HPDE6-E6E7 (cell line): Measurements from ENCODE around the gene ZPBP2.
"Not testable (repeated sequence)": the region's sequence is repeated elsewhere in the genome, so short reads cannot be mapped to it uniquely, and the experiment has no call there.

ENCODE experiments used
- DNase-seq: peaks from one replicate; pipeline ENCODE4 v3.0.0; 2011; ENCODE audit warnings: missing footprints; ENCODE audit errors: extremely low spot score

The ZPBP2 gene

GRCh38 chr17:39855911-39856649 is 11.9 kb upstream of the ZPBP2 start:
- DNase-seq = not testable (repeated sequence)

GRCh38 chr17:39861235-39861634 is 6.8 kb upstream of the ZPBP2 start:
- DNase-seq = no peak

DNA sequence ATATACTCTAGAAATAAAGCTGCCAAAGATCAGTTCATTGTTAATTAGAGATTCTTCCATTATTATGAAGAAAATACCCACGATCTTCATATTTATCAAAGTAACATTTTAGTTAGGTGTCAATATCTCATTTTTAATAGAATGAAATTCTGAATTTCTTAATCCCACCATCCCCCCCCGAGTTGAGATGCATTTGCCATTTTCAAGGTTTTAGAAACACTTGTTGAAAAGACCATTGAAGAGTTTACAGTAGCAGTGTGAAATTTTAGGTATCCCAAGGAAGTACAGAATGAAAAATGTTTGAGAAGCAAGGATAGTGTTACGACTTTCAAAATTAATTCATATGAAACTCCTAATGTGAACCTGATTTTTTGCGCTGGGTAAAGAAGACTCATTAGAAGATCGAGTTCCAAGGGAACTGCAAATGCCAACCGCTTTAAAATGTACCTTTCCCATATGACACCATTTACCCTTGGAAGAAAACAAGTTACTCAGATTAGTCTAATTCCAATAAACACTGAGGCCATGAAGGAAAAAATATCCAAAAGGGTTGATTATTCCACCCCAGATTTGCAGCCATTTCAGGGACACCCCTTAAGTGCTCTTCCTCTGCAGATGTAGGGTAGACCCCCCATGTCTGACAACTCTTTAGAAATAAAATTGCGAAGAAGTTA is 4.6 kb upstream of the ZPBP2 start:
- no peak for DNase-seq

GRCh38 chr17:39863918-39864746 is 3.9 kb upstream of the ZPBP2 start, which contains the start of gene IKZF3:
Gene IKZF3 (minus strand): TSS chr17:39864312. CDS start chr17:39864126, 186 bp downstream.
- peak; percentile 84 for DNase-seq

- no peak for DNase-seq
Observed at GRCh38 chr17:39866013-39866730, 1.8 kb upstream of the ZPBP2 start.

DNA sequence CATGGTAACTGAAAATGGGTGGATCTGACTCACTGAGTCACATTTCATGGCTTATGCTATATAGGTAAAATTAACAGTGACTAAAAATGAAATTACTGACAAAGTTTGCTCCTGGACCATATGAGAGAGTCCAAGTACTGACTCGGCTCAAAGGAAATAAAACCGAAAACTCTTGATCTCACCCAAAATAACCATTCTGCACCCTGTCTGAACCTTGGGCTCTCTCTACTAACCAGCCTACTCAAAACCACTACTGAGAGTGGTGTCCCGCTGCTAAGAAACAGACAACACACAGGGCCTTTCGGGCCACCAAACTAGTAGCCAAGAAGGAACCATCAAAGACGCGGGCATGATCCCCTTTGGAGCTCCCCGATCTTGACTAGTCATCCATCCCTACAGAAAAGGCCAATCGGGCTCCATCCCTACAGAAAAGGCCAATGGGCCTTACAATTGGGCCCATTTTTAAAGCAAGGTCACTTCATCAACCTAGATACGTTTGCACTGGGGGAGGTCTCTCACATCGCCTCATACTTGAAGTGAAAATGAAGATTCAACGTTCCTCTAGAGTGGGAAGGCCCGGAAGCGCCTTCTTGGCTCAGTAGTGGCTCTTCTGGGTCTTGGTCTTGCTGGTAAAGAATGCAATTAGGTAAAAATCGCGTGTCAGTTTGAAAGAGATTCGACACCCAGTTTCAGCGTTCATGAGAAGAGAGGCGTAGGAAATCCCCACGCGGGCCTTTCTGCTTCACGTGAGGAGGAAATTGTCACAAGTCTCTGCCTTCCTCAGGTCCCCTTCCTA is 720 bp upstream of the ZPBP2 start:
- no peak for DNase-seq

- no peak for DNase-seq
Observed at GRCh38 chr17:39868554-39868942, 546 bp downstream of the ZPBP2 start.

DNA sequence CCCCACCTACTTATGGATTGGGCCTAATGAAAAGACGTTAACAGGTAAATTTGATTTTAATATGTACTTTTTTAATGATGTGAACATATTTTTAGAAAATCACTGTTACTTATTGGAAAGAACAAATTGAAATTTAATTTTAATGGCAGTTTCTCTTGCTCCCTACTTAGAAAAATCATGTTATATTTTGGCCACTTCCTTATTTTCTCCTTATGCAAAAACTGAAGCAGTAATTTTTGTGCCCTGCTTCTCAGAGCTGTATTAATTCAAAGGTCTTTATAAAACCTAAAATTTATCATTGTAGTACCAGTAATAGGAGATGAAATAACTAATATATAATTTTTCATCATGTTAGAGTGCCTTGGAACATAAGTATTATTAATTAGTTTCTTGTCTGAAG is 2.8 kb downstream of the ZPBP2 start:
- no peak for DNase-seq

DNA sequence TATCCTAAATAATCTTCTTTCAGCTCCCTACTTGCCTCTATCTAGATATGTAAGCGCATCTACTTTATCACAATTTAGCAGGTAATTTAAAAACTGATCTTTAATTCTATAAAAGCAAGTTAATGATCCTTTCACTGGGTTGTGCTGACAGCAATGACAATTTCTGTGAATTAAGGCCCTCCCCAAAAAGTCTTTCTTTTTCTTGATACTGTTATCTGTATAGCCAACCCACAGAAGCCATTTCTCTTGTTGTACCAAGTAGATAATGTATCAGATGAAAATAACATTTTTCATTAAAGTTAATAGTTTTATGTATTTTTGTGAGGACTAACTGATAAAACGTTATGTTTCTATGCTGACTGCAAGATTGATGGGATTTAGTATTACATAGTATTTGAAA is 3.8 kb downstream of the ZPBP2 start:
- no peak for DNase-seq

- no peak for DNase-seq
Observed at GRCh38 chr17:39872751-39873150, 4.7 kb downstream of the ZPBP2 start.

GRCh38 chr17:39886102-39886501 is 18.1 kb downstream of the ZPBP2 start:
- DNase-seq = not testable (repeated sequence)

- no peak for DNase-seq
Observed at GRCh38 chr17:39887078-39887477, 19.1 kb downstream of the ZPBP2 start.

- no peak for DNase-seq
Observed at GRCh38 chr17:39889200-39889599, 21.2 kb downstream of the ZPBP2 start.

GRCh38 chr17:39894681-39895376 is 26.8 kb downstream of the ZPBP2 start:
- DNase-seq = no peak

DNA sequence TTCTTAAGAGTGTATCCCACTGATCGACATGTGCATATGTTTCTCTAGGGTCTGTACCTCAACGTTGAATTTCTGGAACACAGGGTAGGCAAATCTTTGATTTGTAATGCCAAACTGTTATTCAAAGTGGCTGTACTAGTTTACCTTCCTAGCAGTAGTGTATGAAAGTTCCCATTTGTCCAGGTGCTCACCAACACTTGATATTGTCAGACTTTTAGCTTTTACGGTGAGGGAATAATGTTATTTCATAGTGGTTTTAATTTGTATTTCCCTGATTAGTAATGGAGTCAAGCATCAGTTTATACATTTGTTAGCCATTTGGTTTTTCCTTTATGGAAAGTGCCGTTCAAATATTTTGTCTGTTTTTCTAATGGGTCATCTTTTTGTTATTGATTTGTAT is 30.1 kb downstream of the ZPBP2 start:
- DNase-seq = no peak

- no peak for DNase-seq
Observed at GRCh38 chr17:39899215-39899614, 31.2 kb downstream of the ZPBP2 start.

- DNase-seq = not testable (repeated sequence)
Observed at GRCh38 chr17:39902027-39902426, 34.0 kb downstream of the ZPBP2 start.

GRCh38 chr17:39903158-39903884 is 35.3 kb downstream of the ZPBP2 start:
- DNase-seq = no peak

DNA sequence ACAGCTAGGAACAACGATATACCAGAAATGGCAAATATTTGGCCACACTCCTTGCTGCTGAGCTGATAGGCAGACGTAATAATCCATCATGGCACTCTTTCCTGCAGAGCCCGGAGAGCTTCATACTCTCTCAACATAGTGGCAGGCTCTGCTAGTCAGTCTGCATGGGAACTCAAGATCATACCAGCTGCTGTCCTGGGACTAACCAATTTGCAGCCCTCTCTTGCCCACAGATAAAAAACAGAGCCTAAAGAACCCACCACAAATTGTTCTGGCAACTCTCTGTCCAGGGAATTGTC is 36.9 kb downstream of the ZPBP2 start:
- DNase-seq = no peak

GRCh38 chr17:39908789-39909352 is 40.9 kb downstream of the ZPBP2 start:
- DNase-seq = no peak
